ENCODE data around the gene RDH14. TPM values are rescaled to one million over a fixed set of nuclear protein-coding genes. Genes with fewer than 3 reads are reported as not detected.

RDH14 gene
- total RNA-seq, 1 experiment from 2014 or later: 19.0 TPM

GRCh38 chr2:18604531-18604885, 44.1 kb upstream of the RDH14 start:
- H3K4me3 ChIP-seq (ENCODE audit: low read depth, low read length, poor library complexity, severe bottlenecking): no peak overlapping the region
- no peak for TF ChIP-seq CTCF (conservative IDR thresholded peaks at IDR 0.05; ENCODE audit: low read depth, low read length)
- no peak for TF ChIP-seq EZH2 (IDR thresholded peaks at IDR 0.05; ENCODE audit: borderline replicate concordance, low read depth, low read length, poor library complexity, severe bottlenecking)
- H3K36me3 ChIP-seq (ENCODE audit: insufficient read depth, low read length, poor library complexity, severe bottlenecking): no peaks in the 10 kb centered on the region
- POLR2A ChIA-PET (ENCODE audit: low non-redundant PET): interaction anchor here (0.6 kb wide), 1 partner anchor 96 kb away, joined by 3 read pairs; no protein-coding TSS in a partner anchor
- no peak for DNase-seq (ENCODE audit: low spot score)
- no peak overlapping the region for H3K27ac ChIP-seq (ENCODE audit: low read depth, low read length, poor library complexity, severe bottlenecking)
- H3K27me3 ChIP-seq (replicated peaks; ENCODE audit: insufficient read depth, low read depth, low read length, poor library complexity): no peaks in the 10 kb centered on the region
- intact Hi-C loops (cut with micrococcal nuclease; ENCODE audit: unreplicated experiment): no loop called here
- no peaks in the 10 kb centered on the region for H3K9me3 ChIP-seq (ENCODE audit: low read depth, low read length, poor library complexity, severe bottlenecking)
- BruUV-seq (replicated peaks): no TSS peak
- peaks cover 9% of the 10 kb centered on the region for H3K4me1 ChIP-seq (ENCODE audit: insufficient read depth, low read length, poor library complexity, severe bottlenecking)
- CTCF ChIA-PET: no interaction called here

GRCh38 chr2:18603854-18604530, 43.5 kb upstream of the RDH14 start:
- POLR2A ChIA-PET (ENCODE audit: low non-redundant PET): no interaction called here
- H3K4me1 ChIP-seq (ENCODE audit: insufficient read depth, low read length, poor library complexity, severe bottlenecking): peaks cover 14% of the 10 kb centered on the region
- intact Hi-C loops (cut with micrococcal nuclease; ENCODE audit: unreplicated experiment): no loop called here
- H3K9me3 ChIP-seq (ENCODE audit: low read depth, low read length, poor library complexity, severe bottlenecking): no peaks in the 10 kb centered on the region
- H3K27me3 ChIP-seq (replicated peaks; ENCODE audit: insufficient read depth, low read depth, low read length, poor library complexity): no peaks in the 10 kb centered on the region
- H3K27ac ChIP-seq (ENCODE audit: low read depth, low read length, poor library complexity, severe bottlenecking): no peak overlapping the region
- CTCF ChIA-PET: no interaction called here
- no peaks in the 10 kb centered on the region for H3K36me3 ChIP-seq (ENCODE audit: insufficient read depth, low read length, poor library complexity, severe bottlenecking)
- no peak overlapping the region for H3K4me3 ChIP-seq (ENCODE audit: low read depth, low read length, poor library complexity, severe bottlenecking)
- no peak for DNase-seq (ENCODE audit: low spot score)
- no TSS peak for BruUV-seq (replicated peaks)
- TF ChIP-seq EZH2 (IDR thresholded peaks at IDR 0.05; ENCODE audit: borderline replicate concordance, low read depth, low read length, poor library complexity, severe bottlenecking) (no peak), CTCF (conservative IDR thresholded peaks at IDR 0.05; ENCODE audit: low read depth, low read length) (no peak)

- intact Hi-C loops (cut with micrococcal nuclease; ENCODE audit: unreplicated experiment): no loop called here
- H3K9me3 ChIP-seq (ENCODE audit: low read depth, low read length, poor library complexity, severe bottlenecking): no peaks in the 10 kb centered on the region
- CTCF ChIA-PET: no interaction called here
- no TSS peak for BruUV-seq (replicated peaks)
- TF ChIP-seq CTCF (conservative IDR thresholded peaks at IDR 0.05; ENCODE audit: low read depth, low read length) (no peak; the same call in 1 of the 2 replicates), EZH2 (IDR thresholded peaks at IDR 0.05; ENCODE audit: borderline replicate concordance, low read depth, low read length, poor library complexity, severe bottlenecking) (no peak)
- no peak for DNase-seq (ENCODE audit: low spot score)
- H3K27me3 ChIP-seq (replicated peaks; ENCODE audit: insufficient read depth, low read depth, low read length, poor library complexity): no peaks in the 10 kb centered on the region
- no peaks in the 10 kb centered on the region for H3K36me3 ChIP-seq (ENCODE audit: insufficient read depth, low read length, poor library complexity, severe bottlenecking)
- H3K4me3 ChIP-seq (ENCODE audit: low read depth, low read length, poor library complexity, severe bottlenecking): no peak overlapping the region
- peaks cover 22% of the 10 kb centered on the region for H3K4me1 ChIP-seq (ENCODE audit: insufficient read depth, low read length, poor library complexity, severe bottlenecking)
- H3K27ac ChIP-seq (ENCODE audit: low read depth, low read length, poor library complexity, severe bottlenecking): no peak overlapping the region
- POLR2A ChIA-PET (ENCODE audit: low non-redundant PET): no interaction called here
Measured at GRCh38 chr2:18602298-18602697, 41.8 kb upstream of the RDH14 start.
